NOMO-1 (cell line): ENCODE data around the gene RGS12.

Experiments used
- DNase-seq, 2 experiments: peaks; one replicate each; lab custom pipeline; 2025; ENCODE audit not compliant: unreplicated experiment in 2 of 2; lab: John Stamatoyannopoulos, UW

Gene RGS12

GRCh38 chr4:3292571-3293400 lies at the start of gene RGS12:
Gene RGS12, plus strand, starts transcription at chr4:3293021. Its CDS starts 23,150 bp downstream, at chr4:3316171.
- peak; percentile 78 to 84 for DNase-seq

GRCh38 chr4:3243136-3243780 lies 49.6 kb upstream of the RGS12 start:
- no peak for DNase-seq

GRCh38 chr4:3244002-3244401 lies 48.8 kb upstream of the RGS12 start:
- no peak for DNase-seq

GRCh38 chr4:3244747-3245146 lies 48.1 kb upstream of the RGS12 start:
- DNase-seq = no peak

GRCh38 chr4:3245676-3246075 lies 47.1 kb upstream of the RGS12 start:
- no peak for DNase-seq

GRCh38 chr4:3246458-3247398 lies 46.1 kb upstream of the RGS12 start:
- DNase-seq = no peak

- DNase-seq = no peak
Observed at GRCh38 chr4:3247399-3248177, 45.2 kb upstream of the RGS12 start.

GRCh38 chr4:3248178-3248480 lies 44.7 kb upstream of the RGS12 start:
- no peak for DNase-seq

- no peak for DNase-seq
Observed at GRCh38 chr4:3248811-3249661, 43.8 kb upstream of the RGS12 start, which contains the start of gene MSANTD1. Gene MSANTD1, plus strand, starts transcription at chr4:3249159. Its CDS starts 64 bp downstream, at chr4:3249223.

GRCh38 chr4:3249711-3250437 lies 42.9 kb upstream of the RGS12 start:
- no peak for DNase-seq

- no peak for DNase-seq
Observed at GRCh38 chr4:3250438-3250955, 42.3 kb upstream of the RGS12 start.

GRCh38 chr4:3250956-3251690 lies 41.7 kb upstream of the RGS12 start:
- no peak for DNase-seq

- no peak for DNase-seq
Observed at GRCh38 chr4:3251691-3252479, 40.9 kb upstream of the RGS12 start.

- no peak for DNase-seq
Observed at GRCh38 chr4:3252480-3252828, 40.4 kb upstream of the RGS12 start.

GRCh38 chr4:3252831-3253641 lies 39.8 kb upstream of the RGS12 start:
- no peak for DNase-seq

GRCh38 chr4:3253808-3254207 lies 39.0 kb upstream of the RGS12 start:
- DNase-seq = no peak
